HUDEP-2 (cell line): Measurements from ENCODE around the gene MGMT.

Experiments used
- DNase-seq, 76 experiments: peaks; one replicate each; lab custom pipeline; 2025; ENCODE audit not compliant: unreplicated experiment in 76 of 76; lab: John Stamatoyannopoulos, UW

Gene MGMT

DNA sequence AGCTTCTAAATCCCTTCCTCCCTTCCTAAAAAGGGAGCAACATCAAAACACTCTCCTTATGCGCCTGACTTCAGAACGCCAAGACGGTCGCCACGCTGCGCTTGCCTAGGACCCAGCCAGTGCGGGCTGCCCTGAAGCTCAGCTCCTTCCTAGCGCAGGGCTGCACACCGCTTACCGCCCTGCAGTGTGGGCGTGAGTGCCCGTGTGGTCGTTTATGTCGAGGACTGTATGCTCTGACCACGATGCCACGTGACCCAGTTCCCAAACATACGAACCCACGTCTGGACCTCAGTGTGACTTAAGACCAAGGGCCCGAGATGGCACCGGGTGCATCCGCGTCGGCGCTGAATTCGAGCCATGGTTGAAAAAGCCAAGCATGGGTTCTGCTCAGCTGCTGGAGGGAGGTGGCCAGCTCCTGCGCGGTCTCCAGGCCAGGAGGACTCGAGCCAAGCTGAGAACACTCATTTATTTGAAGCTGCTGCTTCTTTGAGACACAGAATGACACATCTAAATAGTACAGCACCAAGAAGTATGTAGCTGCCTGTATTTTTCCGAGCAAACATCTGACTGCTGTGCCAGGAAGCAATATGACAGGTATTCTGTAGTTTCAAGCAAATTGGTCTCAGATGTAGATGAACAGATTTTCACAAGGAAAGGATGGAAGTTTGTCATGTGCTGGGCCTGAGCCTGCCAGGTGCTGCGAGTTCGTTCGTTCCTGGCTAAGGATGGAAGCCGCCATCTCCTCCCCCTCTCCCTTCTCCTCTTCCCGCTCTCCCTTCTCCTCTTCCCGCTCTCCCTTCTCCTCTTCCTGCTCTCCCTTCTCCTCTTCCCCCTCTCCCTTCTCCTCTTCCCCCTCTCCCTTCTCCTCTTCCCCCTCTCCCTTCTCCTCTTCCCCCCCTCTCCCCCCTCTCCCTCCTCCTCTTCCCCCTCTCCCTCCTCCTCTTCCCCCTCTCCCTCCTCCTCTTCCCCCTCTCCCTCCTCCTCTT, 312.4 kb downstream of the MGMT start:
- DNase-seq = no peak

DNA sequence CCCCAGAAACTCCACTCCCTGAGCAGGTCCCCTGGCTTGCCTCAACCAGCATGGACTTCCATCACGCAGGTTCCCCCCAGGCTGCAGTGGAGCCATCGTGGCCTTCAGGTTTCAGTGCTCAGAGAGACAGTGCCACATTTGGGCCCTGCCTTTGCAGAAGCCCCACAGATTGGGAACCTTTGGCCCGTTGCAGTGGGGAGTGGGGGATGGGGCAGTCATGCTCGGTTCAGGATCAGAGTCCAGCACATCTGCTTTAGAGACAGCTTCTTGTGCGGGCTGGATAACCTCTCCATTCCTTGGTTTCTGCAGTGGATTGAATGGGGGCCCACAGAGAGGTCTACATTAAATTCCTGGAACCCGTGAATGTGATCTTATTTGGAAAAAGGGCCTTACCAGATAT, 313.2 kb downstream of the MGMT start:
- no peak for DNase-seq

DNA sequence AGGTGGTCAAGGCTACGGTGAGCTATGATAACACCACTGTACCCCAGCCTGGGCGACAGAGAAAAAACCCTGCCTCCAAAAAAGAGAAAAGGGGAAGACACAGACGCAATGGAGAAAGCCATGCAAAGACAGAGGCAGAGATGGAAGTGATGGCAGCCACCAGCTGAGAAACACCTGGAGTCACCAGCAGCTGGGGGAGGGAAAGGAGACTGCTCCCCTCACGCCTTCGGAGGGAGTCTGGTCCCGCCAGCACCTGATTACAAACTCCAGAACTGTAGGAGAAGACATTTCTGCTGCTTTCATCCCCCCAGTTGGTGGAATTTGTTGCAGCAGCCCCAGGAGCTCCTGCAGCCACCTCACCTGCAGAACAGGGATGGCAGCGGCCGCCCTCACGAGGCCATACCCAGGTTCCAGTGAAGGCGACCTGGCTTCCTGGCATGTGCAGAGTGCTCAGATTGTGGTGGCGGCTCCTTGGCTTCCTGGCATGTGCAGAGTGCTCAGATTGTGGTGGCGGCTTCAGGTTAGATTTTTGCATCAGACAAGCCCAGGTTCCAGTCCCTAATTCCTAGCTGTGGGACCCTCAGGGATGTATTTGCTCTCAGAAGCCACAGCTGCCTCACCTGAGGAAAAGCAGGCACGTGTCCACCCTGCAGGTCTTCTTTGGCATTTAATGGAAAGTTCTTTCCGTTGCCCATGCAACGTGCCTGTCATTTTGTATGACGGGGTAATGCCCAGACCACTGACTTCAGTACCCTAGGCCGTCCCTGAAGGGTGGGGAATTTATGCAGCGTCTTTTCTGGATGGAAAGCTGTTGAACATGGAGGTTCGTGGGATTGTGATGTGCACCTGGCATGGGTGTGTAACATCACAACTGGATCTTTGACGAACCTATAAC, 314.1 kb downstream of the MGMT start:
- DNase-seq = no peak

DNA sequence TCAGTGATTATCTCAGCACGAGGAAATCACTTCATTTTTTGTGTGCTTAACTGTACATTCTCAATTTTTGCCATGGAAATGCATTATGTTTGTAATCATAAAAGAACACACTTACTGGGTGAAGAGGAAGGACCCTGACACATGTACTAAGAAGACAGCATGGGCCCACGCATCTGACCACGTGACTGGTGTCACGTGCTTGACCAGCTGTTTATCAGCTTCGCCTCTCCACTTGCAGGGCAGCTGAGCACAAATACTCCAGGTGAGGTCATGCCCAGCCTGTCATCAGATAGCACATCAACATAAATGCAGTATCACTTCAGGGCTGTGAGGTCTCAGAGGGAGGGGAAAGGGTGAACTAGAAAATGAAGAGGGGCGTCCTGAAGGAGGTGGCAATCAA, 317.2 kb downstream of the MGMT start:
- DNase-seq = peak in 5 of 76 experiments; percentile 0 to 7 (median 6)

DNA sequence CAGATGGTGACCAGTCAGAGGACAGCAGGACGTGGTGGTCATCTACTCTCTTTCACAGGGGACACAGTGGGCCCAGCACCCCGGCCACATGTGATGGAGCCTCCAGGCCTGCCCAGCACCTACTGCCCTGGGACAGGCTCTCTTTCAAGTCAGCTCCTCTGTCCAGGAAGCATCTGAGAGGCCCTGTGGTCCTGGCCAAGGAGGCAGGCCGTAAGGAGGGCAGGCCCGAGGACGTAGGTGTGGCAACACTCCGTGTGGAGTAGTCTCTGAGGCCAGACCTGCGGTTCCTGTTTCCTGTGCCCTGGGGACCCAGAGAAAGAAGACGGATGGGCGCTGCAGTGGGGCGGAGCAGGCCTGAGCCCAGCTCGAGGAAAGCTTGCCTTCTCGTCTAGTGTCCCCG, 317.9 kb downstream of the MGMT start:
- DNase-seq = no peak

DNA sequence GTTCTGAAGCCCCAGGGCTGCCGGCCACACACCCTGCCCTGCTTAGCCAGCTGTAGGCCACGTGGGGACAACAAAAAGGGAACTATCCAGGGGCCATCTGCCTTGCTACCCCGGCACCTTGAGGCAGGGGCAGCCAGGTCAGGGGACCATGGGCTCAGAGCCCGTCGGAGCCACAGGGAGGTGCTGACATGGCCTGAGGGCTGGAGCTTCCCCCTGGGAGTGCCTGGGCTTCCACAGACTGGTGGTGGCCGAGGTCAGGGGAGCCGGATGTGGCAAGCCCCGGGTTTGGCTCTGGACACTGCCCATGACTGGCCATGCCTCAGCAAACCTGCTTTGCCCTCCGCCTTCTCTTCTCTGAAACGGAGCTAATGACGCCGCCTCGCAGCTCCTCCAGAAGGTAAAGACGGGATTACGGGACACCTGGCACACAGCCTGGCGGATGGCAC, 318.5 kb downstream of the MGMT start:
- DNase-seq = no peak

DNA sequence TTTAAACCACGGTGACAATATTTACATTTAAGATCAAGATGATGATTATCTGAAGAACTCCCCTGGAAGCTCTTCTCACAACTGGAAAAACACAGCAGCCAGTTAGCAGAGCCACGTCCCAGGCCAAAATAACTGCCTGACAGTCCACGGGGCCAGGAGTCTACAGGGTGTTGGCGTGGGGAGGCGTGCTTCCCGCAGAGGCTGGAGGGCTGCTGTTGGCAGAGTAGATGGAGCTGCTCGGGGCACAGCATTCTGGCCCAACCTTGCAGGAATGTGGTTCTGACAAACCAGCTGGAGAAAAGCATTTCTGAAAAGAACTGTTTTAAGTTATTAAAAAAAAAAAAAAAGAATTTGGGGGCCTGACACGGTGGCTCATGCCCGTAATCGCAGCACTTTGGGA, 319.2 kb downstream of the MGMT start:
- DNase-seq = no peak

DNA sequence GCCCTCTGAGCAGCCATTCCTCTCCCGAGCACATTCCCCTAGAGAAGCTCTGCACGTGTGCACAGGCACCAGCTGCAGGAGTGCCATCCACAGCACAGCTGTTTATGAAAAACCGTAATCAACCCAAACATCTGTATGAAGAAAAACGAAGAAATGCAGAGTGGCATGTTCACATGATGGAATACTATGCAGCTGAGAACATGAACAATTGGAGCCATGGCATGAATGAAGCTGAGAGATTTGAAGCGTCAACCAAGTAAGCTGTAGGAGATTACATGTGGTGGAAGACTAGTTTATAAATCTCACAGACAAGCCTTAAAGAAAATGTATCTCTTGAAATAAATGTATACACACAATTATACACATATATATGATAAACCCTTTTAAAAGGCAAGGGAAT, 320.5 kb downstream of the MGMT start:
- DNase-seq = no peak

DNA sequence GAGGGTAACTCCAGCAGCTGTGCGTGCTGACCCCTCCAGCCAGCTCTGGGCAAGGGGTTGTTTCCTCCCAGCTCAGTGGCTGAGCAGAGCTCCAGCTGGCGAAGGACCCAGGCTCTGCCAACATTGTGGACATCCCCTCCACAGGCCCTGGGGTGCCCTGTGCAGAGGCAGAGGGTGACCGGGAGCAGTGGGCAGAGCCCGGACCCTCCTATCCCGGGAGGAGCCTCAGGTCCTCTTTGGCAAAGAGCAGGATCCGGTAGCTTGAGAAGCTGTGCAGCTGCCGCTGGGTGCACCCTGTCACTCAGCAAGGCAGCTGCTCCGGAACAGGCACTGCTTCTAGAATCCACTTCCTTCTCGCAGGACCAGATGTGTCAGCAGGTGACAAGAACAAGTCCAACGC, 321.2 kb downstream of the MGMT start:
- no peak for DNase-seq

DNA sequence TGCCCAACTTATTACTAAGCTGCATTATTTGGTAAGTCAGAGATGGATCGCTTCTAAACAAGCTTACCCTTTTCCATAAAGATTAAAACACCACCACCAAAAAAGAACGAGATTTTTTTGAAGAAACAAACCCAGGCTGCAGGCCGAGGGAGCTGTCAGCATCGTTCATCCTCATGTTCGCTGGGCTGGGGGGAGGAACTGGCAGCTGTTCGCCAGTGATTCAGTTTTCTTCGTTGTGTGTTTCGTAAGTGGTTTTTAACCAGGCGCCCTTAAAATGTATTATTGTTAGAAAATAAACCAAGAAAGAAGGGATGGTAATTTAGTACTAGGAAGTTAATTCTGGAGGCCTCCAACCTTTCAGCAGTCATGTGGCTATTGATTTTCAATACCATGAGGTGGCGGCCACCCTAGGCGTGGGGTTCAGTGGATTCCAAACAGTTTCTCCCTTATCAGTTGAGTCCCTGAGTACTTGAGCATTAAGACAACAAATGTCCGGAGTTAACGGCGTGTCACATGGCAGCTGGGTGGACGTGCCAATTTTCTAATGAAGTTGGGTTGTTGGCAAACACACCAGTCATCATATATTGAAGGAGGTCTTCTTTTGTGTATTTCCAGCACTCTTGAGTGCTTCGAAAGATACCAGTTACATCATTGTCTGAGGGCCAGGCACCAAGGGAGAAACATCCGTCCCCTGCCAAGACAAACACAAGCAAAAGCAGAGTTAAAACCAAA, 323.8 kb downstream of the MGMT start:
- DNase-seq = no peak

DNA sequence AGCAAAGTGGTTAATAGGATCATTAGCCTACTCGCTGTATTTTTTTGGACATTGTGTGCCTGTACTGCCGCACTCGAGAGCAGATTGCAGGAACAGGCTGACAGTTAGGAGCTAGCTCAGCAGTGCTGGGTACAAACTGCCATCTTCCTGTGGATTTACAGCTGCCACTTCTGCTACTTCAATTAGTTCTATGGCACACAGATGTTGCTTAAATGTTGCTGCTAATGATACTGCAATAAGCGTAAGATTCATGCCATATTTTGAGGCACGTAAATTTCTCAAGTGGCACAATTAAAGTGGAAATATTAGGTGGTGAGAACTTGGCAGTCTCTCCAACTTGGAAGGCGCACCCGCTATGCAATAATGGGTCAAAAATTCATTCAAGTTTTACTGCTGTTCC, 325.1 kb downstream of the MGMT start:
- DNase-seq = no peak

DNA sequence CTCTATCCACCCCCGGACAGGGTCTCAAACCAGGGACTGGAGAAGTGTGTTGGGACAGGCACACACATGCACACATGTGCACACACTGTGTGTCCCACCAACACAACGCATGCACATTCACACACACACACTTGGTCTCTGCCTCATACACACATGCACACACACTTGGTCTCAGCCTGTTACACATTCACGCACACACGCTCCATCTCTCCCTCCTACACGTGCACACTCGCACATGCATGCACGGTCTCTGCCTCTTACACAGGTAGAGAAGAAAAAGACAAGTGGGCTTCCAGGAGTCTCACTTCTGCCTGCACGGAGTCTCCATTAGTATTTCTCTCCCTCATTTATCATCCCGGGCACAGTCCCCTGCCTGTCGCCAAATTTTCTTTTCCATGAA, 325.8 kb downstream of the MGMT start:
- DNase-seq = no peak

DNA sequence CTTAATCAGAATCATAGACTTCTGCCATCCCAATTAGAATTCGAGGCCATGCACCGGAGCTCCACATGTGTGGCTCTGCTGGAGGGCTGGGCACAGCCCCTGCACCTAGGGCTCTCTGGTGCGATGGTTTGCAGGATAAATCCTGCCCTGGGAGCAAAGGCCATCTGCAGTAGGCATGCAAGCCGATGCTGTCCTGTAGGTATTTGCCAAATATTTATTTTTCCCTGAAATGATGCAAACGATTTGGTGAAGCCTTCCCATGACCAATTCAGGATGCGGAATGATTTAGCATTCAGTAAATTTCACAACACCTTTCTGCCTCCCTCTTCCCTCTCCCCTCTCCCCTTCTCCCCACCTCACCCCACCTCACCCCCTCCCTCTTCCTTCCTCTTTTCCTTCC, 326.4 kb downstream of the MGMT start:
- no peak for DNase-seq

DNA sequence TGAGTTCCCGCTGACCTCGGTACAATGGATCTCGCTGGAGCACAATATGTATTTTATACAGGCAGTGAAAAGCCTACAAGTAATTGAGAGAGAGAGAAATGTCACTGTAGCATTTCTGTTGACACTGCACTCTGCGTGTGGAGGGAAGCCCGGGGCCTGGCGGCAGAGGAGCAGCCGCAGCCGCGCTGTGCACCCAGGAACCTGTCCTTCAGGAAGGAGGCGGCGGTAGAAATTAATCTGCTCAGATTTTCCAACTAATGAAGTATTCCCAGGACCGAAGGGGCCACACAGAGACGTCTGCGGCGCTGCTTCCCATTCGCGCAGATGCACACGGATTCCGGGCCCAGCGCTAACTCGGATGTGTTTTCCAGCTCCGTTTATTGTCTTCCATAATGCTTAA, 327.0 kb downstream of the MGMT start:
- DNase-seq = no peak

DNA sequence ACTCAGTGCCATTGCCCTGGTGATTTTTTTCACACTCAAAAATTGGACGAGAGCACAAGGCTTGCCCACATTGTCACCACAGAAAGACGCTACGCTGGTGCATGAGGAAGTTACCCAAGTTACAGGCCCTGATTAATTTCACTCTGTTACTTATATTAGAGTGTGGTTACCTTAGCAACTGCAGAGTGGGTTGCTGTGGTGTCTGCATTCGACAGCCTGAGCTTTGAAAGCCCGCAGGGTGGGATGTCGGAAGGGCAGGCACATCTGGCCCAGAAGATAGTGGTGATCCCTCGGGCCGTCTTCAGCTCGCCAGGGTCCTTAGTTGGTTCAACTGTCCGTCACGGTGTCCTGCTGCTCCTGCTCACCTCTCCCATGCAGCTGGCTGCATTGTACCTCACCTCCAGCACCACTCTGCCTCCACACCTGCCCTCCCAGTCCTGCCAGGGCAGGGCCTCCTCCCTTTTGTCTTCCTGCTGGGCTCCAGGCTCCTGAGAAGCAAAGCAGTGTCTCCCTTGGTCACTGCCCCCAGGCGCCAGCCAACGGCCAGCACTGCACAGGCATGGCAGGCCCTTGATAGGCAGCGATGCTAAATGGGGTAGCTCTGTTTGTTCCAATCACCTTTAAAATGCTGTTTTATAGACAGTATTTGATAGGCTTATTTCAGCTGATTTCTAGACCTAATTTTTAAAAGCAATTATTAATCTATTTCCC, 329.8 kb downstream of the MGMT start:
- no peak for DNase-seq

DNA sequence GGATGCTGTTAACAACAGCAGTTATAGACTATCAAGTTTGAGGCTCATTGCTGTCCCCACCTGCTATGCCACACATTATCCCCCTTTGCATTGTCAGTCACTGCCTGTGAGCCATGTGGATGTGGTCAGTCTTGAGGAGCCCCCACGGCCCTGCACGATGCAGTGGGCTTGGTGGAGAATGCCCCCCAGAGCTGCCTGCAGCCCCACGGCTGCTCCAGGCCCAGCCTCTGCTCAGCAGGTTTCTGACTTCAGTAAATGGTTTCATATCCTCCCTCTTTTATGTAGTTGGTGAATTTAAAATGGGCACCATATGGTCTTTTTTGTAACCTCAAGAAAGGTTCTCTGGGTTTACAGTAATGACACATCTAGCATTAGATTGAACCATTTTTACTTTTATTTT, 332.9 kb downstream of the MGMT start:
- no peak for DNase-seq

DNA sequence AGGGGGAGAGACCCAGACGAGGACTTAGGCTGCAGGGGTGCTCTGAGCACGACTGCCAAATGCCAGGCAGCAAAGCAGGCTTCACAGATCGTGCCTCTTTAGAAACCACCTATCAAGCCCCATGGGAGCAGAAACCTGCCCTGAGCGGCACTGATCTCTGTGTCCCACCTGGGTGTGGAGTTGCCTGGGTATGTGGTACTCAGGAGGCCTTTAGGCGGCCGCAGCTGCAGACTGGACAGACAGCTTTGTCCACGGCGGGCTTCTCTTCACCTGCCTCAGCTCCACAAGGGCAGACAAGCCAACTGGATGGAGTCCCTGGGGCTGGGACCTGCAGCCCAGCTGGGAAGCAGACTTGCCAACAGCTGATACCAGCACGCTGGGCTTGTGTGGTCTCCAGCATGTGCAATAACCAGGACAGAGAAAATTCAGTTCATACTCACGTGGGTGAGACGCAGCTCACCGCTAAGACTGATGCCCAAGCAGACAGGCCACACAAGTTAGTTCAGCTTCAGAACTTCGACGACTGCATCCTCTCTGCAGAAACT, 333.8 kb downstream of the MGMT start:
- DNase-seq = no peak

DNA sequence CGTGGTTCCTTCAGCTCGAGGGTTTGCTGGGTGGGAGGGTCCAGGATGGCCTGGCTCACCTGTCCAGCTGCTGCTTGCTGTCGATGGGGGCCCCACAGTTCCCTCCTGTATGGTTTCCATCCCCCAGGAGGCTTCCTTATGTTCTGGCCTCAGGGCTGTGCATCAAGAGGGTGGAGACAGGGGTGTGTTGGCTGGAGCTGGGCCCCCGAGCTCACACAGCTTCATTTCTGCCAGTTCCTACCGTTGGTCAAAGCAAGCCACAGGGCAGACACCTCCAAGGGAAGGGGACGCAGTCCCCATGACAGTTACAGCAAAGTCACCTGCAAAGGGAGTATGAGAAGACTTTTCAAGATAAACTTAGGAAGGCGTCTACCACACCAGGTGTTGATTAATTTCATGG, 340.2 kb downstream of the MGMT start:
- no peak for DNase-seq

DNA sequence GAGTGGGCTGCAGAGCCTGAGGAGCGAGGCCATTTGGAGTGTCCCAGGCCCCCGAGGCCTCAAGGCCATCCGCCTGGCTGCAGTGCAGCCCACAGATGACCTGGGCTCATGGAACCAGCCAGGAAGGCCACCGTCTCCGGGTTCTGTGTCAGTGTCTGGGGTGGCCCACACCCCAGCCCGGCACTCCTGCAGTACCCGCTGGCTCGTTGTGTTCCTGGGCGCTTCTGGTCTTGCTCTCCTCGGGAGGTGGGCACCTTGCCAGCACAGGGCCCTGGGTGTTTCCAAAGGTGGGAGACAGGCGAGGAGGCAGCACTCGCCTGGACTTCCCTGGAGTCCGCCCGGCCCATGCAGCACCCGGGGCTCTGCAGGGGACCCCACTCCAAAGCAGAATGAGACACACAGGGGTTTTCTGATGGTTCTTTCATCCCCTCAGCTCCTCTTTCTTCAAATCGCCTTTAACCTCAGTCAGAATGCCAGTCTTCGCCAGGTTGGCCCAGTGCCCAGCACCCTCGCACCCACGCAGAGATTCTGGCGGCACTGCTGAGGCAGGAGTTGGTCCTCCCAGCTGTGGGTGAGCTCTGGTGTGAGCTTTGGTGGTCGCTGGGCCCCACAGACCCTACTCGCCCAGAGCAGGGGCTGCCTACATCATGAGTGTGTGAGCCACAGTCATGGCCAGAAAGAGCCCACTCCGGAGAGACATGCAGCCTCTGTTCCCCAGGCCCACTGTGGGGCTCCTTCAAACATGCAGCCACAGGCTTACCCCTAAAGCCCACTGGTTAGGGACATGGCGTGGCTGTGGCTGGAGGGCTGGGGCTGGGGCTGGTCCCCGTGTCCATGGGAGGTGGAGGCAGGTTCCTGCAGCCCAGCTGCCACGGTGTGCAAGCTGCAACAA, 341.3 kb downstream of the MGMT start:
- DNase-seq = no peak
